A673 (cell line): Measurements from ENCODE around the gene PSMD13. TPM values are rescaled to one million over a fixed set of nuclear protein-coding genes. Genes with fewer than 3 reads are reported as not detected.

ENCODE experiments used
- BruUV-seq: library from RNA; stranded (reverse); fragments of 400-500 nt; replicated peaks from 2 replicates; lab custom pipeline; 2021; lab: Mats Ljungman, UMichigan
- CTCF ChIA-PET: fragments of 300-600 bp; sonication (Branson Sonifier 250); formaldehyde crosslinking; loops from one replicate; lab custom pipeline; 2022; ENCODE audit warnings: antibody characterized with exemption; lab: Charles Lee
- POLR2A ChIA-PET: fragments of 300-600 bp; sonication (Branson Sonifier 250); formaldehyde crosslinking; loops from one replicate; lab custom pipeline; 2022; ENCODE audit warnings: antibody characterized with exemption; ENCODE audit not compliant: low non-redundant PET; lab: Charles Lee
- DNase-seq: peaks from one replicate; pipeline ENCODE4 v3.0.0-alpha.2; 2015; ENCODE audit warnings: low spot score
- H3K27ac ChIP-seq: fragments of 200-600 bp; sonication (generic); 2 replicates; pipeline ENCODE4 v1.5.1; 2016; ENCODE audit warnings: mixed run types, low read depth, mild to moderate bottlenecking, mixed read lengths, antibody characterized with exemption, low read length; ENCODE audit not compliant: poor library complexity, severe bottlenecking
- H3K27me3 ChIP-seq: fragments of 200-600 bp; sonication (generic); replicated peaks from 2 replicates; pipeline ENCODE4 v1.6.1; 2017; ENCODE audit warnings: mixed run types, low read depth, mild to moderate bottlenecking, mixed read lengths, antibody characterized with exemption, low read length; ENCODE audit not compliant: insufficient read depth, poor library complexity
- H3K36me3 ChIP-seq: fragments of 200-600 bp; sonication (generic); 2 replicates; pipeline ENCODE4 v1.6.1; 2016; ENCODE audit warnings: mixed run types, mild to moderate bottlenecking, mixed read lengths, antibody characterized with exemption, low read length; ENCODE audit not compliant: insufficient read depth, poor library complexity, severe bottlenecking
- H3K4me1 ChIP-seq: fragments of 200-600 bp; sonication (generic); 2 replicates; pipeline ENCODE4 v1.6.1; 2017; ENCODE audit warnings: mixed run types, mild to moderate bottlenecking, mixed read lengths, antibody characterized with exemption, low read length; ENCODE audit not compliant: insufficient read depth, poor library complexity, severe bottlenecking
- H3K4me3 ChIP-seq: fragments of 200-600 bp; sonication (generic); 2 replicates; pipeline ENCODE4 v1.5.1; 2016; ENCODE audit warnings: low read depth, mixed run types, mild to moderate bottlenecking, mixed read lengths, low read length; ENCODE audit not compliant: poor library complexity, severe bottlenecking
- H3K9me3 ChIP-seq: fragments of 200-600 bp; sonication (generic); 2 replicates; pipeline ENCODE4 v1.6.1; 2016; ENCODE audit warnings: mixed run types, low read depth, mild to moderate bottlenecking, mixed read lengths, antibody characterized with exemption, low read length; ENCODE audit not compliant: poor library complexity, severe bottlenecking
- EZH2 ChIP-seq: fragments of 200-600 bp; sonication (generic); IDR thresholded peaks from 2 replicates; pipeline ENCODE4 v1.6.1; 2017; ENCODE audit warnings: borderline replicate concordance, low read depth, mild to moderate bottlenecking, mixed read lengths, antibody characterized with exemption, low read length; ENCODE audit not compliant: poor library complexity, severe bottlenecking
- intact Hi-C: fragments of 100-400 bp; cut with micrococcal nuclease; formaldehyde crosslinking; loops from one replicate; pipeline ENCODE4 v1.10.0; 2022; ENCODE audit not compliant: unreplicated experiment
- total RNA-seq: library from RNA; stranded (reverse); gene quantifications from 2 replicates; pipeline ENCODE4 v1.2.3, GENCODE V29; 2021
- TF ChIP-seq, protein P1 (sequence below): fragments of 300-800, 200-600 bp; sonication (generic); conservative IDR thresholded peaks from 2 replicates; pipeline ENCODE4 v1.5.1; 2017; ENCODE audit warnings: low read depth, mild to moderate bottlenecking, antibody characterized with exemption, low read length, moderate library complexity, mixed read lengths

Gene PSMD13
- total RNA-seq, 1 experiment from 2014 or later = 199 TPM

DNA sequence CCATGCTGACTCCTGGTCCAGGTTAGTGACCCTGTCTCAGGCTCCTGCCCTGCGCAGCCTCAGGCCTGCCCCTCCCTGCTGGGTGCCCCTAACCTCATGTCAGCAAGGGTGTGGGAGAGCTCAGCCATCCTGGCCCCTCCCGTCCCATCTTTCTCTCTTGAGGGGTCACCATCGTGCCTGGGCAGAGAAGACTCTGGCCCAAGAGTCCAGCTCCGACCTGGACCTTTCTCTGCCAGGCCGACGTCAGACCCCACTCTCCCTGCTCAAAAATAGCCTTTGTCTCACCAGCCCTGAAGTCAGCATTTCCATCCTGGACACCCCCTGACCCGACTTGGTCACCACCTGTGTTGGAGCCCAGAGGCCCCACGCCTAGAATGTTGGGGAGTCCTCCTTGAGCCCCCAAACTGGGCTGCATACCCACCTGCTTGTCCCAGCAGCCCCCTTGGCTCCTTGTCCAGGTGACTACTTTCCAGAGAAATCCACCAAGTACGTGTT, 39.0 kb upstream of the PSMD13 start:
- BruUV-seq = no TSS peak

DNA sequence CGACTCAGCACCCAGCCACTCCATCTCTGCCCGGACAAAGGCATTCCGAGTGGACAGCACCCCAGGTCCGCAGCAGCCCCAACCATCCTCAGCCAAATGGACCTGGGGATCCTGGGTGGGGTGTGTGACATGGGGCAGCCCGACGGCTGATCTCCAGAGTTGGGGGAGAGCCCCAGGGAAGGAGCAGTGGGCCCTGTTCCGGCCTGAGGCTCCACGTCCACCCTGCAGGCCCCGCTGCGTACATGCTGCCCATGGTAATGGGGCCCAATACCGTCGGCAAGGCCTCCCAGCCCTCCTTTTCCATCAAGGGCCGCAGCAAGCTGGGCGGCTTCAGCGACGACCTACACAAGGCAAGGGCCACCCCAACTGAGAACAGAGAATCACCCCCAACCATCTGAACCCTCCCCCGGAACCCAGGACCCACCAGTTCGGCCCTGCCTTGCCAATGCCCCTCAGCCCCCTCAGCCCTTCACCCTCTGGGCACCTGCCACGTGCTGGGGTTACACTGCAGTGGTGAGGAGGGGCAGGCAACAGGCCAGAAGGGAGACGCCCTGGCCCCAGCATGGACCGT, 38.5 kb upstream of the PSMD13 start:
- intact Hi-C loops = no loop called here
- TF ChIP-seq, protein P1, sequence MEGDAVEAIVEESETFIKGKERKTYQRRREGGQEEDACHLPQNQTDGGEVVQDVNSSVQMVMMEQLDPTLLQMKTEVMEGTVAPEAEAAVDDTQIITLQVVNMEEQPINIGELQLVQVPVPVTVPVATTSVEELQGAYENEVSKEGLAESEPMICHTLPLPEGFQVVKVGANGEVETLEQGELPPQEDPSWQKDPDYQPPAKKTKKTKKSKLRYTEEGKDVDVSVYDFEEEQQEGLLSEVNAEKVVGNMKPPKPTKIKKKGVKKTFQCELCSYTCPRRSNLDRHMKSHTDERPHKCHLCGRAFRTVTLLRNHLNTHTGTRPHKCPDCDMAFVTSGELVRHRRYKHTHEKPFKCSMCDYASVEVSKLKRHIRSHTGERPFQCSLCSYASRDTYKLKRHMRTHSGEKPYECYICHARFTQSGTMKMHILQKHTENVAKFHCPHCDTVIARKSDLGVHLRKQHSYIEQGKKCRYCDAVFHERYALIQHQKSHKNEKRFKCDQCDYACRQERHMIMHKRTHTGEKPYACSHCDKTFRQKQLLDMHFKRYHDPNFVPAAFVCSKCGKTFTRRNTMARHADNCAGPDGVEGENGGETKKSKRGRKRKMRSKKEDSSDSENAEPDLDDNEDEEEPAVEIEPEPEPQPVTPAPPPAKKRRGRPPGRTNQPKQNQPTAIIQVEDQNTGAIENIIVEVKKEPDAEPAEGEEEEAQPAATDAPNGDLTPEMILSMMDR = no peak
- TF ChIP-seq EZH2 = no peak
- ChIA-PET CTCF (no interaction called here), POLR2A (no interaction called here)
- no TSS peak for BruUV-seq
- Histone ChIP-seq H3K27ac (no peak overlapping the region), H3K4me1 (no peaks in the 10 kb centered on the region), H3K27me3 (no peaks in the 10 kb centered on the region), H3K4me3 (no peak overlapping the region), H3K36me3 (no peaks in the 10 kb centered on the region), H3K9me3 (no peaks in the 10 kb centered on the region)
- DNase-seq = no peak

More for the DNA sequence above, 39.0 kb upstream of the PSMD13 start:
- CTCF ChIA-PET = no interaction called here
- intact Hi-C loops = no loop called here
- POLR2A ChIA-PET = no interaction called here
- H3K36me3 ChIP-seq = no peaks in the 10 kb centered on the region
- no peak overlapping the region for H3K4me3 ChIP-seq
- no peaks in the 10 kb centered on the region for H3K27me3 ChIP-seq
- no peak for DNase-seq
- H3K4me1 ChIP-seq = no peaks in the 10 kb centered on the region
- no peak overlapping the region for H3K27ac ChIP-seq
- no peaks in the 10 kb centered on the region for H3K9me3 ChIP-seq
- TF ChIP-seq, protein P1 = no peak
- no peak for TF ChIP-seq EZH2

DNA sequence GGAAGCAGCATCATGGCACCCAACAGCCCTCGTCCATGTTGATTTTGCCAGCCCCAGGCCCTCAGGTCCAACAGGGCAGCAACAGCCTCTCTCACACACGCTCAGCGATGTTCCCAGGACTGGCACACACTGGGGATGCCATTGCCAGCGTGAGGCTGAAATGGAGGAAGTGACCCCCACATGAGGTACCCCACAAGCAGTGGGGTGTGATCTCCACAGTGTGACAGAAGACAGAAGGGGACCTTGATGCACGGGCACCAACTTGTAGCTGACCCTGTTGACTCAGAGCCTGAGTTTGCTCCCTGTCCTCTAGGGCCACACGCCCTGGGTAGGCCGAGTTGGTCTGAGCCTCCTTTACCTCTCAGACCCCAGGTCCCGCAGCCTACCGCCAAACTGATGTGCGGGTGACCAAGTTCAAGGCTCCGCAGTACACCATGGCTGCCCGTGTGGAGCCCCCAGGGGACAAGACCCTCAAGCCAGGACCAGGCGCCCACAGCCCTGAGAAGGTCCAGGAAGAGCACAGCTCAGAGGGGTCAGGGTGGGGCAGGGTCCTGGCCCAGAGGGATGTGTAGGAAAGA, 37.7 kb upstream of the PSMD13 start:
- ChIA-PET CTCF (no interaction called here), POLR2A (no interaction called here)
- BruUV-seq = no TSS peak
- Histone ChIP-seq H3K4me1 (no peaks in the 10 kb centered on the region), H3K27me3 (no peaks in the 10 kb centered on the region), H3K9me3 (no peaks in the 10 kb centered on the region), H3K27ac (no peak overlapping the region), H3K36me3 (no peaks in the 10 kb centered on the region), H3K4me3 (no peak overlapping the region)
- intact Hi-C loops = no loop called here
- DNase-seq = no peak
- no peak for TF ChIP-seq EZH2
- TF ChIP-seq, protein P1 = no peak
